ENCODE measurements around the gene D2HGDH. TPM values are rescaled to one million over a fixed set of nuclear protein-coding genes. Genes with fewer than 3 reads are reported as not detected.
"Not testable (repeated sequence)": the region's sequence is repeated elsewhere in the genome, so short reads cannot be mapped to it uniquely, and the experiment has no call there.

D2HGDH gene
- total RNA-seq, 1 donor from 2014 or later: 40.4 TPM

- Mint-ChIP-seq H3K27ac (peak overlapping the region; percentile 59), H3K4me1 (peaks cover 34% of the 10 kb centered on the region), H3K4me3 (peak overlapping the region; percentile 26)
- H3K36me3 Mint-ChIP-seq (ENCODE audit: low read depth); H3K27me3 Mint-ChIP-seq; H3K9me3 Mint-ChIP-seq: not testable (repeated sequence)
- DNase-seq: peak; percentile 91
- intact Hi-C loops (cut with micrococcal nuclease): loop anchor here (1.0 to 5.0 kb wide), 2 partner anchors 130 to 146 kb away; no protein-coding TSS in a partner anchor
These were observed 1.8 kb upstream of the D2HGDH start for GRCh38 chr2:241732513-241733186.

GRCh38 chr2:241733391-241734207 lies 831 bp upstream of the D2HGDH start:
- peaks cover 36% of the 10 kb centered on the region for H3K4me1 Mint-ChIP-seq
- peak overlapping the region; percentile 55 for H3K4me3 Mint-ChIP-seq
- intact Hi-C loops (cut with micrococcal nuclease): loop anchor here (1.0 to 5.0 kb wide), 4 partner anchors 31 to 148 kb away; partner anchors contain the start of genes ATG4B, ING5 and THAP4
- H3K36me3 Mint-ChIP-seq (ENCODE audit: low read depth): peaks cover 8% of the 10 kb centered on the region
- DNase-seq: no peak
- peak overlapping the region; percentile 56 for H3K27ac Mint-ChIP-seq
- H3K9me3 Mint-ChIP-seq: no peaks in the 10 kb centered on the region
- H3K27me3 Mint-ChIP-seq: no peaks in the 10 kb centered on the region

- peaks cover 38% of the 10 kb centered on the region for H3K4me1 Mint-ChIP-seq
- H3K4me3 Mint-ChIP-seq: peak overlapping the region; percentile 49
- intact Hi-C loops (cut with micrococcal nuclease): loop anchor here (1.0 to 5.0 kb wide), 4 partner anchors 32 to 147 kb away; partner anchors contain the start of genes ATG4B, ING5 and THAP4
- DNase-seq: no peak
- H3K36me3 Mint-ChIP-seq (ENCODE audit: low read depth): peaks cover 11% of the 10 kb centered on the region
- H3K27ac Mint-ChIP-seq: no peak overlapping the region
- no peaks in the 10 kb centered on the region for H3K9me3 Mint-ChIP-seq
- H3K27me3 Mint-ChIP-seq: no peaks in the 10 kb centered on the region
These were observed 293 bp upstream of the D2HGDH start for GRCh38 chr2:241734208-241734466.

GRCh38 chr2:241736111-241736510 lies 1.7 kb downstream of the D2HGDH start:
- H3K4me3 Mint-ChIP-seq: peak overlapping the region; percentile 83
- intact Hi-C loops (cut with micrococcal nuclease): no loop called here
- H3K27ac Mint-ChIP-seq: peak overlapping the region; percentile 73
- H3K36me3 Mint-ChIP-seq (ENCODE audit: low read depth): peaks cover 13% of the 10 kb centered on the region
- H3K27me3 Mint-ChIP-seq: no peaks in the 10 kb centered on the region
- DNase-seq: no peak
- H3K9me3 Mint-ChIP-seq: no peaks in the 10 kb centered on the region
- peaks cover 36% of the 10 kb centered on the region for H3K4me1 Mint-ChIP-seq

- H3K4me3 Mint-ChIP-seq: no peak overlapping the region
- DNase-seq: no peak
- peak overlapping the region; percentile 13 for H3K27ac Mint-ChIP-seq
- no peaks in the 10 kb centered on the region for H3K9me3 Mint-ChIP-seq
- H3K27me3 Mint-ChIP-seq: no peaks in the 10 kb centered on the region
- H3K36me3 Mint-ChIP-seq (ENCODE audit: low read depth): peaks cover 15% of the 10 kb centered on the region
- intact Hi-C loops (cut with micrococcal nuclease): no loop called here
- H3K4me1 Mint-ChIP-seq: peaks cover 27% of the 10 kb centered on the region
These were observed 3.7 kb downstream of the D2HGDH start for GRCh38 chr2:241738040-241738686.

- no peaks in the 10 kb centered on the region for H3K27me3 Mint-ChIP-seq
- H3K4me1 Mint-ChIP-seq: peaks cover 26% of the 10 kb centered on the region
- intact Hi-C loops (cut with micrococcal nuclease): no loop called here
- no peaks in the 10 kb centered on the region for H3K9me3 Mint-ChIP-seq
- H3K4me3 Mint-ChIP-seq: peak overlapping the region; percentile 64
- peaks cover 19% of the 10 kb centered on the region for H3K36me3 Mint-ChIP-seq (ENCODE audit: low read depth)
- no peak for DNase-seq
- peak overlapping the region; percentile 76 for H3K27ac Mint-ChIP-seq
These were observed 4.7 kb downstream of the D2HGDH start for GRCh38 chr2:241739177-241739576.

- Mint-ChIP-seq H3K9me3 (no peaks in the 10 kb centered on the region), H3K36me3 (ENCODE audit: low read depth) (peaks cover 20% of the 10 kb centered on the region), H3K4me3 (peak overlapping the region; percentile 64), H3K4me1 (peaks cover 26% of the 10 kb centered on the region), H3K27ac (peak overlapping the region; percentile 76), H3K27me3 (no peaks in the 10 kb centered on the region)
- DNase-seq: peak; percentile 69
- intact Hi-C loops (cut with micrococcal nuclease): no loop called here
These were observed 5.2 kb downstream of the D2HGDH start for GRCh38 chr2:241739651-241740050.

- Mint-ChIP-seq H3K36me3 (ENCODE audit: low read depth) (peaks cover 28% of the 10 kb centered on the region), H3K4me3 (peak overlapping the region; percentile 40), H3K9me3 (no peaks in the 10 kb centered on the region), H3K27ac (peak overlapping the region; percentile 50), H3K27me3 (no peaks in the 10 kb centered on the region), H3K4me1 (peaks cover 26% of the 10 kb centered on the region)
- intact Hi-C loops (cut with micrococcal nuclease): no loop called here
- DNase-seq: no peak
These were observed 6.6 kb downstream of the D2HGDH start for GRCh38 chr2:241741016-241741415.

GRCh38 chr2:241742320-241742939 lies 8.0 kb downstream of the D2HGDH start:
- DNase-seq: no peak
- no peak overlapping the region for H3K4me3 Mint-ChIP-seq
- H3K9me3 Mint-ChIP-seq: no peaks in the 10 kb centered on the region
- H3K27me3 Mint-ChIP-seq: no peaks in the 10 kb centered on the region
- H3K36me3 Mint-ChIP-seq (ENCODE audit: low read depth): peaks cover 31% of the 10 kb centered on the region
- H3K4me1 Mint-ChIP-seq: peaks cover 22% of the 10 kb centered on the region
- H3K27ac Mint-ChIP-seq: no peak overlapping the region
- intact Hi-C loops (cut with micrococcal nuclease): no loop called here

- H3K9me3 Mint-ChIP-seq; DNase-seq; H3K4me3 Mint-ChIP-seq; H3K27ac Mint-ChIP-seq; H3K27me3 Mint-ChIP-seq; intact Hi-C loops (cut with micrococcal nuclease): not testable (repeated sequence)
- H3K4me1 Mint-ChIP-seq: peaks cover 22% of the 10 kb centered on the region
- H3K36me3 Mint-ChIP-seq (ENCODE audit: low read depth): peaks cover 32% of the 10 kb centered on the region
These were observed 8.6 kb downstream of the D2HGDH start for GRCh38 chr2:241743008-241743407.

GRCh38 chr2:241743620-241744019 lies 9.2 kb downstream of the D2HGDH start:
- Mint-ChIP-seq H3K4me3 (no peak overlapping the region), H3K9me3 (no peaks in the 10 kb centered on the region), H3K36me3 (ENCODE audit: low read depth) (peaks cover 31% of the 10 kb centered on the region), H3K27ac (no peak overlapping the region), H3K27me3 (no peaks in the 10 kb centered on the region), H3K4me1 (peaks cover 20% of the 10 kb centered on the region)
- intact Hi-C loops (cut with micrococcal nuclease): no loop called here
- no peak for DNase-seq

GRCh38 chr2:241744028-241744754 lies 9.8 kb downstream of the D2HGDH start:
- peaks cover 33% of the 10 kb centered on the region for H3K36me3 Mint-ChIP-seq (ENCODE audit: low read depth)
- H3K4me1 Mint-ChIP-seq: peaks cover 16% of the 10 kb centered on the region
- H3K4me3 Mint-ChIP-seq: no peak overlapping the region
- H3K9me3 Mint-ChIP-seq: no peaks in the 10 kb centered on the region
- no peak for DNase-seq
- H3K27ac Mint-ChIP-seq: no peak overlapping the region
- intact Hi-C loops (cut with micrococcal nuclease): no loop called here
- no peaks in the 10 kb centered on the region for H3K27me3 Mint-ChIP-seq

- no peaks in the 10 kb centered on the region for H3K27me3 Mint-ChIP-seq
- no peak for DNase-seq
These were observed 10.8 kb downstream of the D2HGDH start for GRCh38 chr2:241745276-241745675.

More at GRCh38 chr2:241745276-241745675, 10.8 kb downstream of the D2HGDH start:
- peaks cover 7% of the 10 kb centered on the region for H3K4me1 Mint-ChIP-seq
- H3K27ac Mint-ChIP-seq: no peak overlapping the region
- H3K9me3 Mint-ChIP-seq: no peaks in the 10 kb centered on the region
- no peak overlapping the region for H3K4me3 Mint-ChIP-seq
- H3K36me3 Mint-ChIP-seq (ENCODE audit: low read depth): peaks cover 36% of the 10 kb centered on the region
- intact Hi-C loops (cut with micrococcal nuclease): no loop called here

Measured in activated CD4-positive, alpha-beta T cell treated with anti-CD3 and anti-CD28 coated beads, Interleukin-2, amount 10 ng/mL, durations not matched to agents 24 days and 14 days (primary cell).